DOHH2 (cell line): ENCODE results near the gene LIMK1.
"Not testable (repeated sequence)": the region's sequence is repeated elsewhere in the genome, so short reads cannot be mapped to it uniquely, and the experiment has no call there.

Source experiments
- H3F3A ChIP-seq: fragments of 200-600 bp; sonication (generic), shearing (Covaris generic); 2 replicates; pipeline ENCODE4 v1.6.0; 2016; ENCODE audit warnings: antibody characterized with exemption, mild to moderate bottlenecking; ENCODE audit not compliant: control insufficient read depth, insufficient read depth
- H3K27ac ChIP-seq: fragments of 200-600 bp; sonication (generic); 2 replicates; pipeline ENCODE4 v1.5.1; 2014; ENCODE audit warnings: low read depth, mild to moderate bottlenecking, low read length, moderate library complexity
- H3K27me3 ChIP-seq: fragments of 200-600 bp; sonication (generic); 2 replicates; pipeline ENCODE4 v1.6.1; 2014; ENCODE audit warnings: mild to moderate bottlenecking, low read length, mixed read lengths; ENCODE audit not compliant: control insufficient read depth
- H3K36me3 ChIP-seq: fragments of 200-600 bp; sonication (generic); 2 replicates; pipeline ENCODE4 v1.6.1; 2014; ENCODE audit warnings: mild to moderate bottlenecking, low read length, moderate library complexity, mixed read lengths; ENCODE audit not compliant: control insufficient read depth
- H3K4me1 ChIP-seq: fragments of 200-600 bp; sonication (generic); 2 replicates; pipeline ENCODE4 v1.6.1; 2014; ENCODE audit warnings: mild to moderate bottlenecking, low read length, mixed read lengths; ENCODE audit not compliant: control insufficient read depth
- H3K4me2 ChIP-seq: fragments of 200-600 bp; sonication (generic); 2 replicates; pipeline ENCODE4 v1.6.0; 2014; ENCODE audit warnings: mild to moderate bottlenecking, low read length, moderate library complexity
- H3K4me3 ChIP-seq: fragments of 200-600 bp; sonication (generic); 2 replicates; pipeline ENCODE4 v1.5.1; 2014; ENCODE audit warnings: mild to moderate bottlenecking, low read length, mixed read lengths
- H3K79me2 ChIP-seq: fragments of 200-600 bp; sonication (generic); 2 replicates; pipeline ENCODE4 v1.6.1; 2014; ENCODE audit warnings: mild to moderate bottlenecking, low read length, mixed read lengths; ENCODE audit not compliant: control insufficient read depth
- H3K9me2 ChIP-seq: fragments of 200-600 bp; sonication (generic); replicated peaks from 2 replicates; pipeline ENCODE4 v1.6.1; 2014; ENCODE audit warnings: mild to moderate bottlenecking, low read length, mixed read lengths; ENCODE audit not compliant: control insufficient read depth
- H3K9me3 ChIP-seq: fragments of 200-600 bp; sonication (generic); 2 replicates; pipeline ENCODE4 v1.6.1; 2014; ENCODE audit warnings: antibody characterized with exemption, low read length, mixed read lengths; ENCODE audit not compliant: control insufficient read depth, insufficient read depth
- H4K20me1 ChIP-seq: fragments of 200-600 bp; sonication (generic); 2 replicates; pipeline ENCODE4 v1.6.0; 2014; ENCODE audit warnings: low read depth, mild to moderate bottlenecking, antibody characterized with exemption, low read length, moderate library complexity; ENCODE audit not compliant: control insufficient read depth, insufficient read depth
- EZH2phosphoT487 ChIP-seq: fragments of 200-600 bp; sonication (generic); IDR thresholded peaks from 2 replicates; pipeline ENCODE4 v1.6.1; 2017; ENCODE audit warnings: borderline replicate concordance, mild to moderate bottlenecking, antibody characterized with exemption, low read length, moderate library complexity, mixed read lengths
- TF ChIP-seq, protein P1 (sequence below): fragments of 200-600 bp; sonication (generic); IDR thresholded peaks from one replicate; pipeline ENCODE4 v1.5.1; 2014; ENCODE audit warnings: antibody characterized with exemption, mild to moderate bottlenecking, low read depth, low read length; ENCODE audit not compliant: poor library complexity, severe bottlenecking

Gene LIMK1

GRCh38 chr7:74042746-74043522, 40.7 kb upstream of the LIMK1 start:
- H3K4me1 ChIP-seq, result peaks cover 3% of the 10 kb centered on the region; the same call in 1 of the 2 replicates
- H4K20me1 ChIP-seq, result no peaks in the 10 kb centered on the region
- no peak for TF ChIP-seq EZH2phosphoT487
- TF ChIP-seq, protein P1, sequence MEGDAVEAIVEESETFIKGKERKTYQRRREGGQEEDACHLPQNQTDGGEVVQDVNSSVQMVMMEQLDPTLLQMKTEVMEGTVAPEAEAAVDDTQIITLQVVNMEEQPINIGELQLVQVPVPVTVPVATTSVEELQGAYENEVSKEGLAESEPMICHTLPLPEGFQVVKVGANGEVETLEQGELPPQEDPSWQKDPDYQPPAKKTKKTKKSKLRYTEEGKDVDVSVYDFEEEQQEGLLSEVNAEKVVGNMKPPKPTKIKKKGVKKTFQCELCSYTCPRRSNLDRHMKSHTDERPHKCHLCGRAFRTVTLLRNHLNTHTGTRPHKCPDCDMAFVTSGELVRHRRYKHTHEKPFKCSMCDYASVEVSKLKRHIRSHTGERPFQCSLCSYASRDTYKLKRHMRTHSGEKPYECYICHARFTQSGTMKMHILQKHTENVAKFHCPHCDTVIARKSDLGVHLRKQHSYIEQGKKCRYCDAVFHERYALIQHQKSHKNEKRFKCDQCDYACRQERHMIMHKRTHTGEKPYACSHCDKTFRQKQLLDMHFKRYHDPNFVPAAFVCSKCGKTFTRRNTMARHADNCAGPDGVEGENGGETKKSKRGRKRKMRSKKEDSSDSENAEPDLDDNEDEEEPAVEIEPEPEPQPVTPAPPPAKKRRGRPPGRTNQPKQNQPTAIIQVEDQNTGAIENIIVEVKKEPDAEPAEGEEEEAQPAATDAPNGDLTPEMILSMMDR, result no peak
- no peaks in the 10 kb centered on the region for H3K36me3 ChIP-seq
- no peak overlapping the region for H3K4me2 ChIP-seq
- no peak overlapping the region for H3K4me3 ChIP-seq
- H3K9me2 ChIP-seq, result no peaks in the 10 kb centered on the region
- no peaks in the 10 kb centered on the region for H3K79me2 ChIP-seq
- peaks cover 31% of the 10 kb centered on the region for H3K27me3 ChIP-seq
- no peaks in the 10 kb centered on the region for H3F3A ChIP-seq
- no peak overlapping the region for H3K27ac ChIP-seq
- H3K9me3 ChIP-seq, result no peaks in the 10 kb centered on the region

GRCh38 chr7:74043523-74043951, 40.1 kb upstream of the LIMK1 start:
- no peaks in the 10 kb centered on the region for H3F3A ChIP-seq
- TF ChIP-seq, protein P1, result no peak
- no peak for TF ChIP-seq EZH2phosphoT487
- no peaks in the 10 kb centered on the region for H3K9me3 ChIP-seq
- no peak overlapping the region for H3K4me3 ChIP-seq
- no peaks in the 10 kb centered on the region for H3K9me2 ChIP-seq
- no peaks in the 10 kb centered on the region for H3K79me2 ChIP-seq
- no peaks in the 10 kb centered on the region for H3K36me3 ChIP-seq
- H3K4me1 ChIP-seq, result peaks cover 3% of the 10 kb centered on the region; the same call in 1 of the 2 replicates
- H4K20me1 ChIP-seq, result no peaks in the 10 kb centered on the region
- H3K4me2 ChIP-seq, result no peak overlapping the region
- no peak overlapping the region for H3K27ac ChIP-seq
- H3K27me3 ChIP-seq, result peaks cover 28% of the 10 kb centered on the region

- Histone ChIP-seq H3K79me2 (no peaks in the 10 kb centered on the region), H3F3A (no peaks in the 10 kb centered on the region), H3K4me3 (no peak overlapping the region), H3K27ac (no peak overlapping the region), H3K9me2 (no peaks in the 10 kb centered on the region), H4K20me1 (no peaks in the 10 kb centered on the region), H3K9me3 (no peaks in the 10 kb centered on the region), H3K36me3 (no peaks in the 10 kb centered on the region), H3K27me3 (peaks cover 28% of the 10 kb centered on the region), H3K4me1 (peaks cover 3% of the 10 kb centered on the region; the same call in 1 of the 2 replicates), H3K4me2 (no peak overlapping the region)
- no peak for TF ChIP-seq EZH2phosphoT487
- TF ChIP-seq, protein P1, result no peak
These were observed 38.9 kb upstream of the LIMK1 start for GRCh38 chr7:74044366-74045350.

- H3K9me3 ChIP-seq, H3K27ac ChIP-seq, H3K36me3 ChIP-seq, H3K9me2 ChIP-seq, H3K4me1 ChIP-seq, H3K79me2 ChIP-seq, H3F3A ChIP-seq, H4K20me1 ChIP-seq, H3K4me2 ChIP-seq, H3K4me3 ChIP-seq: not testable (repeated sequence)
- H3K27me3 ChIP-seq, result peaks cover 23% of the 10 kb centered on the region
These were observed 37.0 kb upstream of the LIMK1 start for GRCh38 chr7:74046581-74046980.
